Measurements from ENCODE around the gene UBXN10. TPM values are rescaled to one million over a fixed set of nuclear protein-coding genes. Genes with fewer than 3 reads are reported as not detected.
"Not testable (repeated sequence)": the region's sequence is repeated elsewhere in the genome, so short reads cannot be mapped to it uniquely, and the experiment has no call there.

The UBXN10 gene
- polyA plus RNA-seq, 3 donors = 0.16 to 0.82 (median 0.30) TPM

DNA sequence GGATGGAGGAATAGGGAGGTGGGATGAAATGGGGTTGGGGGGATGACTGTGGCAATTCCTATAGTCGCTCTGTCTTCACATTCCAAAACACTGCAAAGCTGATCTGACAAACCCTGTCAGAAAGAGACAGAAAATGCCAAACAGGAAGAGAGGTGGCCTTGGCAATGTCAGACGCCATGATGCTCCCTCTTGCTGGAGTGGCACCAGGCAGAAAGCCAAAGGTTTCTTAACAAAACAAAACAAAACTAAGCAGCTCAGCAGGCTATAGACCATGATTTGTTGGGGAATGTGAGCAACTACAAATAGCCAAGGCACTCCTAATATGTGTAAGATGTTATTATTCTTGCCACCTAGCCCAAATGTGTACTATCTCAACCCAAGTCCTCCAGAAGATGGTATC lies 43.3 kb downstream of the UBXN10 start:
- Histone ChIP-seq H3K36me3 (replicated peaks in 1 of 2; ENCODE audit: control insufficient read depth in 1 of 2, insufficient read depth in 2 of 2, low read length in 2 of 2) (no peaks in the 10 kb centered on the region), H3K4me1 (ENCODE audit: control insufficient read depth in 1 of 2, insufficient read depth in 2 of 2, low read length in 2 of 2) (no peaks in the 10 kb centered on the region), H3K79me2 (ENCODE audit: insufficient read depth, low read length) (no peaks in the 10 kb centered on the region), H3K27ac (ENCODE audit: low read depth in 1 of 2, low read length in 2 of 2) (no peak overlapping the region), H4K20me1 (ENCODE audit: insufficient read depth, low read length) (no peaks in the 10 kb centered on the region), H3K9me3 (replicated peaks in 1 of 2; ENCODE audit: control insufficient read depth in 1 of 2, insufficient read depth in 1 of 2, low read length in 2 of 2) (no peaks in the 10 kb centered on the region), H2AFZ (ENCODE audit: insufficient read depth, low read depth, low read length, poor library complexity, severe bottlenecking) (no peak overlapping the region), H3K27me3 (ENCODE audit: control insufficient read depth in 2 of 2, insufficient read depth in 2 of 2, low read length in 2 of 2) (peaks cover 22 to 42% of the 10 kb centered on the region in 2 donors), H3K9ac (ENCODE audit: insufficient read depth, low read length, poor library complexity, severe bottlenecking) (no peak overlapping the region), H3K4me2 (replicated peaks; ENCODE audit: extremely low read depth, low read length, poor library complexity, severe bottlenecking) (no peak overlapping the region), H3K4me3 (replicated peaks in 1 of 3; ENCODE audit: low read depth in 2 of 3, low read length in 3 of 3) (no peak overlapping the region)
- H3K9me3 Mint-ChIP-seq = peaks cover 0 to 8% (median 2%) of the 10 kb centered on the region in 7 donors
- intact Hi-C loops (cut with micrococcal nuclease) = no loop called here
- no peak overlapping the region for H3K27ac Mint-ChIP-seq
- no peaks in the 10 kb centered on the region for H3K36me3 Mint-ChIP-seq
- DNase-seq = no peak
- H3K4me1 Mint-ChIP-seq = no peaks in the 10 kb centered on the region
- H3K27me3 Mint-ChIP-seq (ENCODE audit: low read depth in 3 of 3) = peaks cover 36 to 78% (median 40%) of the 10 kb centered on the region in 3 donors
- 71% methylated on average over 1 of the region's 2 CpGs for WGBS (ENCODE audit: insufficient coverage)
- no peak overlapping the region for H3K4me3 Mint-ChIP-seq
- TF ChIP-seq, protein P1, sequence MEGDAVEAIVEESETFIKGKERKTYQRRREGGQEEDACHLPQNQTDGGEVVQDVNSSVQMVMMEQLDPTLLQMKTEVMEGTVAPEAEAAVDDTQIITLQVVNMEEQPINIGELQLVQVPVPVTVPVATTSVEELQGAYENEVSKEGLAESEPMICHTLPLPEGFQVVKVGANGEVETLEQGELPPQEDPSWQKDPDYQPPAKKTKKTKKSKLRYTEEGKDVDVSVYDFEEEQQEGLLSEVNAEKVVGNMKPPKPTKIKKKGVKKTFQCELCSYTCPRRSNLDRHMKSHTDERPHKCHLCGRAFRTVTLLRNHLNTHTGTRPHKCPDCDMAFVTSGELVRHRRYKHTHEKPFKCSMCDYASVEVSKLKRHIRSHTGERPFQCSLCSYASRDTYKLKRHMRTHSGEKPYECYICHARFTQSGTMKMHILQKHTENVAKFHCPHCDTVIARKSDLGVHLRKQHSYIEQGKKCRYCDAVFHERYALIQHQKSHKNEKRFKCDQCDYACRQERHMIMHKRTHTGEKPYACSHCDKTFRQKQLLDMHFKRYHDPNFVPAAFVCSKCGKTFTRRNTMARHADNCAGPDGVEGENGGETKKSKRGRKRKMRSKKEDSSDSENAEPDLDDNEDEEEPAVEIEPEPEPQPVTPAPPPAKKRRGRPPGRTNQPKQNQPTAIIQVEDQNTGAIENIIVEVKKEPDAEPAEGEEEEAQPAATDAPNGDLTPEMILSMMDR (IDR thresholded peaks at IDR 0.05) = no peak

DNA sequence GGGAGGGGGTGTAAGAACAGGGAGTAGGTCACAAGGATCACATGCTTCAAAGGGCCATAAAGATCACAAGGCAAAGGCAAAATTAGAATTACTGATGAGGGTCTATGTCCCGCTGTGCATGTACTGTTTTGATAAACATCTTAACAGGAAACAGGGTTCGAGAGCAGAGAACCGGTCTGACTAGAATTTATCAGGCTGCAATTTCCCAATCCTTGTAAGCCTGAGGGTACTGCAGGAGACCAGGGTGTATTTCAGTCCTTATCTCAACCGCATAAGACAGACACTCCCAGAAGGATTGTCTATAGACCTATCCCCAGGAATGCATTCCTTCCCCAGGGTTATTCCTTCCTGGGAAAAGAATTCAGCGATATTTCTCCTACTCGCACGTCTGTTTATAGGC lies 46.7 kb downstream of the UBXN10 start:
- 35% methylated on average over 7 of the region's 7 CpGs for WGBS (ENCODE audit: insufficient coverage)
- intact Hi-C loops (cut with micrococcal nuclease) = not testable (repeated sequence)

More for the DNA sequence above, 46.7 kb downstream of the UBXN10 start:
- not testable (repeated sequence) for H3K4me1 Mint-ChIP-seq; H3K9ac ChIP-seq (ENCODE audit: insufficient read depth, low read length, poor library complexity, severe bottlenecking); H3K27ac Mint-ChIP-seq; H3K9me3 Mint-ChIP-seq; H3K4me3 Mint-ChIP-seq; H3K4me3 ChIP-seq (replicated peaks in 1 of 3; ENCODE audit: low read depth in 2 of 3, low read length in 3 of 3); H3K36me3 Mint-ChIP-seq; H3K9me3 ChIP-seq (replicated peaks in 1 of 2; ENCODE audit: control insufficient read depth in 1 of 2, insufficient read depth in 1 of 2, low read length in 2 of 2); DNase-seq; H3K36me3 ChIP-seq (replicated peaks in 1 of 2; ENCODE audit: control insufficient read depth in 1 of 2, insufficient read depth in 2 of 2, low read length in 2 of 2); H2AFZ ChIP-seq (ENCODE audit: insufficient read depth, low read depth, low read length, poor library complexity, severe bottlenecking); H3K27ac ChIP-seq (ENCODE audit: low read depth in 1 of 2, low read length in 2 of 2); H3K4me2 ChIP-seq (replicated peaks; ENCODE audit: extremely low read depth, low read length, poor library complexity, severe bottlenecking); H3K4me1 ChIP-seq (ENCODE audit: control insufficient read depth in 1 of 2, insufficient read depth in 2 of 2, low read length in 2 of 2); H3K79me2 ChIP-seq (ENCODE audit: insufficient read depth, low read length); H4K20me1 ChIP-seq (ENCODE audit: insufficient read depth, low read length)
- peaks cover 38 to 76% (median 51%) of the 10 kb centered on the region in 3 donors for H3K27me3 Mint-ChIP-seq (ENCODE audit: low read depth in 3 of 3)
- H3K27me3 ChIP-seq (ENCODE audit: control insufficient read depth in 2 of 2, insufficient read depth in 2 of 2, low read length in 2 of 2) = peaks cover 35 to 49% of the 10 kb centered on the region in 2 donors

All from CD14-positive monocyte (primary cell).